NK-92 (cell line): ENCODE results near the gene CIART.
"Not testable (repeated sequence)": the region's sequence is repeated elsewhere in the genome, so short reads cannot be mapped to it uniquely, and the experiment has no call there.

Experiments used
- DNase-seq: peaks from one replicate; lab custom pipeline; 2025; ENCODE audit not compliant: unreplicated experiment; lab: John Stamatoyannopoulos, UW

Gene CIART

GRCh38 chr1:150302338-150302737 is 20.0 kb downstream of the CIART start:
- no peak for DNase-seq

- DNase-seq: no peak
Measured at GRCh38 chr1:150302902-150303301, 20.5 kb downstream of the CIART start.

- not testable (repeated sequence) for DNase-seq
Measured at GRCh38 chr1:150308585-150308984, 26.2 kb downstream of the CIART start.

DNA sequence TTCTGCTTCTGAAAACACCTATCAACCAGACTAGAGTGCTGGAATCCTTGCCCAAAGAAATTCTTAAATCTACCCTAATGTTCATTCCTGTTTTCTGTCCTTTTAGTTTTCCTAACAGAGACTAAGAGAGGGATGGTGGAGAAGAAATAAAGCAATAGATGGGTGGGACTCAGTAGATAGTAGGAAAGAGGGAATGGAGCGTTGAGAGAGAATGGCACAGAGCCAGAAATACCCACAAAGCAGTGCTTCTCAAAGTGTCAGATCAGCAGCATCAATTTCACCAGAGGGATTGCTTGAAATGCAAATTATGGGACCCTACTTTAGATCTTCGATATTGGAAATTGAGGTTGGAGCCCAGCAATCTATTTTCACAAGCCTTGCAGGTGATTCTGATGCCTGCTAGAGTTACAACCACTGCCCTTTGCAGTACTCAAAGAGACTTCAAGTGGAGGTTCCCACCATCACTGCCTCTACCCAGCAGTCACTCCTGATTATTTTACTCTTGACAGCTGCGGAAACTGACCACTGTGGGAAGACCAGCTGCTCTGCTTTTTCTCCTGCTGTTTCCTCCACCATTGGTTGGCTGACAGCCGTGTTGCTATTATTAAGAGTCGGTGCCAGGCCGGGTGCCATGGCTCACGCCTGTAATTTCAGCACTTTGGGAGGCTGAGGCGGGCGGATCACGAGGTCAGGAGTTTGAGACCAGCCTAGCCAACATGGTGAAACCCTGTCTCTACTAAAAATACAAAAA is 27.6 kb downstream of the CIART start:
- no peak for DNase-seq

DNA sequence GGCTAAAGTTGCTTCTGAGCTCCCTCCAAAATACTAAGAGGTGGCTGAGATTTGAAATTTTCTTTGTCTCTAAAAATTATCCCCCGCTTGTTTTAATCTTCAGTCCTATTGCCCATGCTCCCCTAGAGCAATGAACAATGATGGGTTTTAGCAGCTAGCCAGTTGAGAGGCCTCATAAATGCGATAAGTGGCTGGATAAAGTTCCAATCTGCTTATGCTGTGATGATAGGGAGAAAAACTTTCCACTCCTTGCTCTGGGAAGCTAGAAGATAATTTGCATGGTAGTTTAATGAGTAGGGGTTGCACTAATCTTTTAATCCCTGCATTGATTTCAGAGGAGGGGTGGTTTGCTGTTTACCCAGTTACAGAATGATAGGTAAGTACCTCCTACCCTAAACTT is 29.4 kb downstream of the CIART start:
- DNase-seq: no peak

GRCh38 chr1:150314691-150315090 is 32.3 kb downstream of the CIART start:
- not testable (repeated sequence) for DNase-seq

DNA sequence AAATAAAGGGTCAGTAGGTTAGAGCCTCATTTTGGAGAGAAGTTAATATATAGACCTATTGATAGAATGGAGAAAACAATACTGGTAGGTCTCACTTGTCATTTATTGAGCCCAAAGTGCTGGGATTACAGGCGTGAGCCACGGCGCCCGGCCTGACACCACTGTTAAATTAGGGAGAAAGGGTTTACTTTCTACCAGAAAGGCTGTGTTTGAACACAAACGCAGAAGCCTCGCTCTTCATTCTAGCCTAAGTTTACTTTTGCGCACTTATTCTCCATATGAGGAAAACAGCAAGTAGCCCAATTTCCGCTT is 38.3 kb downstream of the CIART start:
- no peak for DNase-seq

GRCh38 chr1:150321826-150322166 is 39.4 kb downstream of the CIART start:
- DNase-seq: no peak

DNA sequence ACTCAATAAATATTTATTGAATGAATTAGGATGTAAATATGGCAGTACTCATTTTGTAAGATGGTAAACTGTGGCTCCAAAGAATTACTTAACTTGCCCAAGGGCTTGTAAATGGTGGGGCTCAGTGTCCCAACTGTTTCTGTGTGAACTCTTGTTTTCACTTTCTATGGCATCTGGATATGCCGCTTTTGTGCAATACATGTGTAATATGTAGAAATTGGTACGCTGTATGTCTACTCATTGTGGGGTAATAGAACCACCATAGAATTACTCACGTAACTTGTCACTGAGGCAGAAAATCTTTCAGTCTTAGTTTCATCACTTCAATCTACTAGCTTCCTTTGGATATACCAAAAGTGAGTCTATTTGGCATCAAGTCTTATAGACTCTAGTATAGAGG is 40.0 kb downstream of the CIART start:
- DNase-seq: no peak

GRCh38 chr1:150332651-150333290 is 50.4 kb downstream of the CIART start:
- DNase-seq: no peak
